Measurements from ENCODE around the gene NR5A2. TPM values are rescaled to one million over a fixed set of nuclear protein-coding genes. Genes with fewer than 3 reads are reported as not detected.

The NR5A2 gene
- total RNA-seq, 2 donors from 2014 or later: 45.5 to 65.9 TPM

- no peak for DNase-seq
- no peak overlapping the region for H3K27ac ChIP-seq
- intact Hi-C loops (cut with DNase I): no loop called here
- no peak overlapping the region for H3K4me3 ChIP-seq
- TF ChIP-seq CTCF (IDR thresholded peaks at IDR 0.05): no peak
- H3K9me3 ChIP-seq: no peaks in the 10 kb centered on the region
- H3K27me3 ChIP-seq: no peaks in the 10 kb centered on the region
- no peak overlapping the region for H3K9ac ChIP-seq (ENCODE audit: low read depth in 2 of 2, low read length in 2 of 2)
- no peaks in the 10 kb centered on the region for H3K36me3 ChIP-seq
- H3K4me1 ChIP-seq: no peaks in the 10 kb centered on the region
Measured at GRCh38 chr1:200096774-200097173, 69.3 kb downstream of the NR5A2 start.

GRCh38 chr1:200099040-200099439 lies 71.5 kb downstream of the NR5A2 start:
- no peak for DNase-seq
- intact Hi-C loops (cut with DNase I): no loop called here
- Histone ChIP-seq H3K4me3 (no peak overlapping the region), H3K9ac (ENCODE audit: low read depth in 2 of 2, low read length in 2 of 2) (no peak overlapping the region), H3K9me3 (no peaks in the 10 kb centered on the region), H3K27me3 (no peaks in the 10 kb centered on the region), H3K36me3 (no peaks in the 10 kb centered on the region), H3K27ac (no peak overlapping the region), H3K4me1 (no peaks in the 10 kb centered on the region)
- no peak for TF ChIP-seq CTCF (IDR thresholded peaks at IDR 0.05)

- no peaks in the 10 kb centered on the region for H3K27me3 ChIP-seq
- intact Hi-C loops (cut with DNase I): no loop called here
- no peaks in the 10 kb centered on the region for H3K9me3 ChIP-seq
- H3K36me3 ChIP-seq: no peaks in the 10 kb centered on the region
- H3K27ac ChIP-seq: peak overlapping the region; percentile 24
- H3K4me1 ChIP-seq: peaks cover 4% of the 10 kb centered on the region
- no peak overlapping the region for H3K4me3 ChIP-seq
- H3K9ac ChIP-seq (ENCODE audit: low read depth in 2 of 2, low read length in 2 of 2): no peak overlapping the region
- no peak for TF ChIP-seq CTCF (IDR thresholded peaks at IDR 0.05)
- DNase-seq: peak; percentile 31
Measured at GRCh38 chr1:200103966-200104583, 76.6 kb downstream of the NR5A2 start.

GRCh38 chr1:200107004-200107470 lies 79.5 kb downstream of the NR5A2 start:
- H3K4me1 ChIP-seq: peaks cover 5% of the 10 kb centered on the region
- H3K36me3 ChIP-seq: no peaks in the 10 kb centered on the region
- no peak for TF ChIP-seq CTCF (IDR thresholded peaks at IDR 0.05)
- DNase-seq: no peak
- H3K4me3 ChIP-seq: no peak overlapping the region
- H3K9me3 ChIP-seq: no peaks in the 10 kb centered on the region
- H3K27ac ChIP-seq: peak overlapping the region; percentile 6
- H3K9ac ChIP-seq (ENCODE audit: low read depth in 2 of 2, low read length in 2 of 2): no peak overlapping the region
- H3K27me3 ChIP-seq: no peaks in the 10 kb centered on the region
- intact Hi-C loops (cut with DNase I): no loop called here

GRCh38 chr1:200108659-200109058 lies 81.1 kb downstream of the NR5A2 start:
- Histone ChIP-seq H3K27ac (peak overlapping the region; percentile 45), H3K9ac (ENCODE audit: low read depth in 2 of 2, low read length in 2 of 2) (no peak overlapping the region), H3K27me3 (no peaks in the 10 kb centered on the region), H3K4me1 (peaks cover 5% of the 10 kb centered on the region), H3K36me3 (no peaks in the 10 kb centered on the region), H3K4me3 (no peak overlapping the region), H3K9me3 (no peaks in the 10 kb centered on the region)
- DNase-seq: peak; percentile 53
- intact Hi-C loops (cut with DNase I): no loop called here
- no peak for TF ChIP-seq CTCF (IDR thresholded peaks at IDR 0.05)

Data from colonic mucosa (tissue), 4 donors.